IPS-20b (cell line): ENCODE data around the gene PLAAT5.

ENCODE experiments used
- H3K27ac ChIP-seq: one replicate; pipeline ENCODE4 v1.5.1; 2013; ENCODE audit warnings: low read length
- H3K27me3 ChIP-seq: 2 replicates; pipeline ENCODE4 v1.6.1; 2013; ENCODE audit warnings: mild to moderate bottlenecking, low read length, inconsistent platforms; ENCODE audit not compliant: insufficient read depth
- H3K36me3 ChIP-seq: 2 replicates; pipeline ENCODE4 v1.6.1; 2013; ENCODE audit warnings: low read depth, mild to moderate bottlenecking, inconsistent platforms, low read length, moderate library complexity; ENCODE audit not compliant: insufficient read depth
- H3K4me1 ChIP-seq: 2 replicates; pipeline ENCODE4 v1.6.1; 2013; ENCODE audit warnings: mild to moderate bottlenecking, control low read depth, inconsistent platforms, low read length, moderate library complexity; ENCODE audit not compliant: insufficient read depth
- H3K4me3 ChIP-seq: 2 replicates; pipeline ENCODE4 v1.5.1; 2013; ENCODE audit warnings: mild to moderate bottlenecking, low read length, inconsistent platforms
- H3K9ac ChIP-seq: 2 replicates; pipeline ENCODE4 v1.6.1; 2013; ENCODE audit warnings: low read depth, mild to moderate bottlenecking, inconsistent platforms, low read length, moderate library complexity
- H3K9me3 ChIP-seq: 2 replicates; pipeline ENCODE4 v1.6.1; 2013; ENCODE audit warnings: mild to moderate bottlenecking, low read depth, low read length, inconsistent platforms; ENCODE audit not compliant: insufficient read depth

Gene PLAAT5

GRCh38 chr11:63427971-63428508, 62.9 kb downstream of the PLAAT5 start:
- Histone ChIP-seq H3K27ac (no peak overlapping the region), H3K36me3 (no peaks in the 10 kb centered on the region), H3K4me3 (no peak overlapping the region), H3K9me3 (no peaks in the 10 kb centered on the region), H3K4me1 (no peaks in the 10 kb centered on the region), H3K9ac (no peak overlapping the region), H3K27me3 (no peaks in the 10 kb centered on the region)

DNA sequence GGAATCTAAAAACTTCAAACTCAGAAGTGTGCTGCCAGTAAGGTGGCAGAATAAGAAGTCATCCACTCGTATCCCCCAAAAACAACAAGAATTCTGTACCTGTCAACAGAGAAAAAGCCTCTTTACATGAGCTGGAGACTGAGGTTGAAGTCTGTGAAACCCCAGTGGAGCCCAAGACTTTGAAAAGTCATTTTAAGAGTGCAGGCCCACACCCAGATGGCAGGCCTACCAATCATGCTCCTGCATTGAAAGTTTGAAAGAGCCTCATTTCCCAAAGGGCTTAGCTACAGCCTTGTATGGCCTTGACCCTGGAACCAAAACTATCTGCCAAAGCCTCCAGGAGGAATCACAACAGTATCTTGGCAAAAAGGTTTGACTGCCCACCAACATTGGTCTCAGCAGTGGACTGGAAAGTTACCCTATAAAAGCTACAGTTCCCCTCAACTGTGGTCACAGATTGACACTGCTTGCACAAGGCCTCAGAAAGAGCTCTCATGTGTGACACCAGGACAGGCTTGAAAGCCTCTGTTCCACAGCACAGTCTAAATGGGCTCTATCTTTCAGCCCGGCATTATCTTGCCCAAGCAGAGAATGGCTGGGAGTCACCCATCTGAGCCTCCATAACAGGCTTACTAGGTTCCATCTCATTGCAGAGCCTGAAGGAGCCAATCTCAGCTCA, 73.7 kb downstream of the PLAAT5 start:
- no peak overlapping the region for H3K9ac ChIP-seq
- no peak overlapping the region for H3K4me3 ChIP-seq
- H3K9me3 ChIP-seq: peaks cover 13% of the 10 kb centered on the region
- H3K27ac ChIP-seq: no peak overlapping the region
- H3K27me3 ChIP-seq: no peaks in the 10 kb centered on the region
- H3K36me3 ChIP-seq: no peaks in the 10 kb centered on the region
- no peaks in the 10 kb centered on the region for H3K4me1 ChIP-seq
